ENCODE measurements around the gene TBC1D21. TPM values are rescaled to one million over a fixed set of nuclear protein-coding genes. Genes with fewer than 3 reads are reported as not detected.

Gene TBC1D21
- total RNA-seq, 2 donors from 2014 or later: not detected

GRCh38 chr15:73889053-73889761 is 15.8 kb downstream of the TBC1D21 start:
- no peak for ATAC-seq
- H3K27me3 ChIP-seq: no peaks in the 10 kb centered on the region
- intact Hi-C loops (cut with DNase I): no loop called here
- no peaks in the 10 kb centered on the region for H3K4me1 ChIP-seq
- no peaks in the 10 kb centered on the region for H3K36me3 ChIP-seq (replicated peaks in 1 of 2; ENCODE audit: insufficient read depth in 1 of 2, low read depth in 2 of 2)
- no peak overlapping the region for H3K4me3 ChIP-seq
- H3K9me3 ChIP-seq: peaks cover 0 to 7% (median 0%) of the 10 kb centered on the region in 3 donors
- no peak overlapping the region for H3K27ac ChIP-seq
- no peak for DNase-seq
- TF ChIP-seq POLR2A (IDR thresholded peaks at IDR 0.05) (no peak), CTCF (IDR thresholded peaks at IDR 0.05) (no peak)
- 47 to 49% methylated on average over 6 of the region's 6 CpGs for WGBS, 2 donors

- H3K36me3 ChIP-seq (replicated peaks in 1 of 2; ENCODE audit: insufficient read depth in 1 of 2, low read depth in 2 of 2): no peaks in the 10 kb centered on the region
- H3K4me1 ChIP-seq: no peaks in the 10 kb centered on the region
- WGBS, 2 donors: 33% methylated on average over 1 of the region's 1 CpG; no CpG with 5 or more reads in 1 of the 2 donors
- peaks cover 0 to 7% (median 0%) of the 10 kb centered on the region in 3 donors for H3K9me3 ChIP-seq
- H3K27ac ChIP-seq: no peak overlapping the region
- ATAC-seq (no peak), DNase-seq (no peak)
- no peak overlapping the region for H3K4me3 ChIP-seq
- no peaks in the 10 kb centered on the region for H3K27me3 ChIP-seq
- TF ChIP-seq POLR2A (IDR thresholded peaks at IDR 0.05) (no peak), CTCF (IDR thresholded peaks at IDR 0.05) (no peak)
- intact Hi-C loops (cut with DNase I): no loop called here
Observed at GRCh38 chr15:73889762-73890124, 16.4 kb downstream of the TBC1D21 start.

GRCh38 chr15:73891328-73892315 is 18.3 kb downstream of the TBC1D21 start:
- WGBS, 2 donors: 75 to 78% methylated on average over 7 to 11 of the region's 11 CpGs
- Histone ChIP-seq H3K4me1 (no peaks in the 10 kb centered on the region), H3K27me3 (no peaks in the 10 kb centered on the region), H3K9me3 (peaks cover 0 to 7% (median 0%) of the 10 kb centered on the region in 3 donors), H3K27ac (no peak overlapping the region), H3K4me3 (no peak overlapping the region), H3K36me3 (replicated peaks in 1 of 2; ENCODE audit: insufficient read depth in 1 of 2, low read depth in 2 of 2) (no peaks in the 10 kb centered on the region)
- intact Hi-C loops (cut with DNase I): no loop called here
- TF ChIP-seq POLR2A (IDR thresholded peaks at IDR 0.05) (no peak), CTCF (IDR thresholded peaks at IDR 0.05) (no peak)
- DNase-seq: no peak
- no peak for ATAC-seq

GRCh38 chr15:73892446-73893226 is 19.3 kb downstream of the TBC1D21 start:
- Histone ChIP-seq H3K27ac (no peak overlapping the region), H3K4me3 (no peak overlapping the region), H3K9me3 (peaks cover 0 to 7% (median 0%) of the 10 kb centered on the region in 3 donors), H3K36me3 (replicated peaks in 1 of 2; ENCODE audit: insufficient read depth in 1 of 2, low read depth in 2 of 2) (no peaks in the 10 kb centered on the region), H3K27me3 (no peaks in the 10 kb centered on the region), H3K4me1 (no peaks in the 10 kb centered on the region)
- TF ChIP-seq CTCF (IDR thresholded peaks at IDR 0.05): no peak
- no peak for TF ChIP-seq POLR2A (IDR thresholded peaks at IDR 0.05)
- 79 to 83% methylated on average over 12 to 13 of the region's 13 CpGs for WGBS, 2 donors
- DNase-seq: no peak
- intact Hi-C loops (cut with DNase I): no loop called here
- no peak for ATAC-seq

Measured in body of pancreas (tissue), 4 donors.